H1 (cell line): ENCODE measurements around the gene LYAR. TPM values are rescaled to one million over a fixed set of nuclear protein-coding genes. Genes with fewer than 3 reads are reported as not detected.
A peak's percentile ranks its signal among the peaks of the same experiment; 100 is the strongest.

Experiments
- BCL11A ChIP-seq, 2 experiments: IDR thresholded peaks; one replicate each; pipeline ENCODE4 v1.6.1; 2011; ENCODE audit warnings: low read depth in 2 of 2, low read length in 2 of 2, mild to moderate bottlenecking in 2 of 2
- CBX5 ChIP-seq: fragments of 300-800, 300-1000 bp; sonication (generic); IDR thresholded peaks from 2 replicates; pipeline ENCODE4 v1.7.1; 2016; ENCODE audit warnings: antibody characterized with exemption, low read length, low read depth
- CHD1 ChIP-seq: IDR thresholded peaks from 2 replicates; pipeline ENCODE4 v1.6.1; 2012; ENCODE audit warnings: low read depth, low read length, improper control_type of control experiment
- CREB1 ChIP-seq: IDR thresholded peaks from 2 replicates; pipeline ENCODE4 v1.6.1; 2012; ENCODE audit warnings: inconsistent platforms
- EGR1 ChIP-seq: IDR thresholded peaks from 2 replicates; pipeline ENCODE4 v1.6.1; 2011; ENCODE audit warnings: low read depth, low read length, borderline replicate concordance
- EZH2 ChIP-seq: fragments of 200-600 bp; sonication (generic); IDR thresholded peaks from 2 replicates; pipeline ENCODE4 v1.7.1; 2012; ENCODE audit warnings: low read depth, mild to moderate bottlenecking, moderate library complexity, low read length, inconsistent platforms; ENCODE audit not compliant: severe bottlenecking
- FOSL1 ChIP-seq: IDR thresholded peaks from 2 replicates; pipeline ENCODE4 v1.6.1; 2011; ENCODE audit warnings: mild to moderate bottlenecking, low read depth, low read length, moderate library complexity; ENCODE audit not compliant: insufficient read depth
- GTF2F1 ChIP-seq: IDR thresholded peaks from 2 replicates; pipeline ENCODE4 v1.6.1; 2012; ENCODE audit warnings: low read depth, low read length, improper control_type of control experiment, borderline replicate concordance
- KDM1A ChIP-seq: fragments of 200-600, 300-600 bp; sonication (generic); IDR thresholded peaks from 2 replicates; pipeline ENCODE4 v1.7.1; 2016; ENCODE audit warnings: mild to moderate bottlenecking, low read length, borderline replicate concordance
- KDM5A ChIP-seq: fragments of 200-600 bp; IDR thresholded peaks from 2 replicates; pipeline ENCODE4 v1.7.1; 2012; ENCODE audit warnings: mild to moderate bottlenecking, low read length, inconsistent platforms, mixed read lengths
- NANOG ChIP-seq: IDR thresholded peaks from 2 replicates; pipeline ENCODE4 v1.6.1; 2011; ENCODE audit warnings: low read length, low read depth, mild to moderate bottlenecking, inconsistent platforms; ENCODE audit not compliant: insufficient read depth, poor library complexity, severe bottlenecking
- NRF1 ChIP-seq: IDR thresholded peaks from 2 replicates; pipeline ENCODE4 v1.6.1; 2011; ENCODE audit warnings: mild to moderate bottlenecking, low read depth, low read length, improper control_type of control experiment
- POU5F1 ChIP-seq: IDR thresholded peaks from 2 replicates; pipeline ENCODE4 v1.6.1; 2011; ENCODE audit warnings: low read depth, mild to moderate bottlenecking, low read length, moderate library complexity
- RAD21 ChIP-seq, 2 experiments: IDR thresholded peaks in 1 of 2; conservative IDR thresholded peaks in 1 of 2; 2 replicates each; pipeline ENCODE4 v1.6.1; 2011; ENCODE audit warnings: low read depth in 2 of 2, low read length in 2 of 2, improper control_type of control experiment in 1 of 2, inconsistent platforms in 1 of 2, mild to moderate bottlenecking in 1 of 2, moderate library complexity in 1 of 2
- RFX5 ChIP-seq: IDR thresholded peaks from 2 replicates; pipeline ENCODE4 v1.6.1; 2011; ENCODE audit warnings: low read depth, low read length, improper control_type of control experiment, borderline replicate concordance
- SIN3A ChIP-seq, 2 experiments: IDR thresholded peaks in 1 of 2; conservative IDR thresholded peaks in 1 of 2; 2 replicates each; pipeline ENCODE4 v1.6.1; 2011 to 2012; ENCODE audit warnings: low read length in 2 of 2, improper control_type of control experiment in 1 of 2, low read depth in 1 of 2, mild to moderate bottlenecking in 1 of 2
- SIX5 ChIP-seq: IDR thresholded peaks from 2 replicates; pipeline ENCODE4 v1.6.1; 2011; ENCODE audit warnings: mild to moderate bottlenecking, low read depth, low read length
- SRF ChIP-seq: IDR thresholded peaks from 2 replicates; pipeline ENCODE4 v1.6.1; 2011; ENCODE audit warnings: mild to moderate bottlenecking, low read depth, low read length, moderate library complexity
- TBP ChIP-seq: IDR thresholded peaks from 2 replicates; pipeline ENCODE4 v1.6.1; 2011; ENCODE audit warnings: low read depth, low read length, improper control_type of control experiment
- polyA plus RNA-seq, 7 experiments: library from polyadenylated mRNA; depleted of rRNA in 3 of 7; stranded (reverse) in 5 of 7; unstranded in 2 of 7; fragments of >200 nt in 5 of 7; fragments of 200-250 nt in 2 of 7; gene quantifications; 1 replicate in 5 of 7; 2 replicates in 1 of 7; 4 replicates in 1 of 7; pipeline versions ENCODE4 v1.2.1 to v1.2.3, GENCODE V29; 2011 to 2013; ENCODE audit warnings: missing spikeins in 2 of 7, mixed read lengths in 2 of 7
- total RNA-seq: library from RNA; stranded (reverse); fragmentation: NEBNext Ultra II Directional; extraction: Animal tissue kit (Norgen Biotek cat#: 25700); gene quantifications from 2 replicates; pipeline ENCODE4 v1.2.1, GENCODE V29; 2021
- TF ChIP-seq, protein P1 (sequence below): IDR thresholded peaks from 2 replicates; pipeline ENCODE4 v1.6.1; 2012; ENCODE audit warnings: low read length, inconsistent platforms
- TF ChIP-seq, protein P2 (sequence below): IDR thresholded peaks from 2 replicates; pipeline ENCODE4 v1.6.1; 2011; ENCODE audit warnings: low read depth, mild to moderate bottlenecking, low read length; ENCODE audit not compliant: insufficient read depth

The LYAR gene
- total and polyA plus RNA-seq, 2 of the 8 experiments (the other 6 are each of a cell fraction or from before 2014, with no cell fraction given) = 6.5 to 46.9 TPM

DNA sequence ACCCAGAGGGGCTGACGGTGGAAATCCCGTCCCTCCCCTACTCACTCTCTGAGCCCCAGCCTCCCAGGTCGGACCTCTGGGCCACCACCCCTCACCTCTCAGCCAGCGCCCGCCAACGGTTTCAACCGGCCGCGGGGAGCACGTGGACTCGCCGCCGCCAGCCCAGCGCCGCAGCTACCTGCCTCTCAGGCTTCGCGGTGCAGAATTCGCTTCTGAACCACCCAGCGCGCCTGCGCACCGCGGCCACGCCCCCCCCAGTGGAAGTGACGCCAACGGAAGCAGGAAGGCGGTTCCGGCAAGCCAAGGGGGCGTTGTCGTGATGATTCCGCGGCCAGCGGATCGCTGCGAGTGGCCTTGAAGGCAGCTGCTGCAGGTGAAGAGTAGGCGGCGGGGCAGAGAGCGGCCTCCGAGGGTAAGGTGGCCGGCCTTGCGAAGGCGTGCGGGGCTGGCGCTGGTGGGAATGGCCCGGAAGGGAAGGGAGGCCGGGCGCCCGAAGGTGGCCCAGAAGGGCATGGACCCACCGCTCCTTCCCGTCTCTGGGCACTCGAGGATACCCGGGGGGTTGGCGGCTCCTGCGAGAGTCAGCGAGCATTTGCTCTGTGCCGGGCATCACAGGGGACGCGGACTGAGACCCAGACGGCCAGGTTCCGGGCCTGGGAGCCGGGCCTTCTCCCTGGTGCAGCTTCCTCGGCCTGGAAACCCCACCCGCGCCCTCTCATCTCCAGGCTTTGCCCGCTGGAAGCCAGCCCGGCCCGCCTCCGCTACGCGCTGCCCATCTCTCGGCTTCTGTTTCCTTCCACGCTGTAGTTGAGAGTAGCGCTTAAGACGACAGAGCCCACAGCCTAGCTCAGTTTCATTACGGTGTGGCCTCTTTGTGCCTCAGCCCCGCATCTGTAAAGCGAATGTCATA is at the start of gene LYAR, which contains the start of gene ZBTB49 (continued):
- TF ChIP-seq SIX5 (no peak), EGR1 (no peak), EZH2 (no peak), KDM1A (no peak), NANOG (peak; percentile 6), TBP (peak; percentile 72), SIN3A (conservative IDR thresholded peaks at IDR 0.05 in 1 of 2, IDR thresholded peaks at IDR 0.05 in 1 of 2; ENCODE audit: low read depth in 1 of 2, low read length in 2 of 2) (peak; percentile 19 to 89; a peak in 2 of 4 replicates), RAD21 (IDR thresholded peaks at IDR 0.05 in 1 of 2, conservative IDR thresholded peaks at IDR 0.05 in 1 of 2; ENCODE audit: low read depth in 2 of 2, low read length in 2 of 2) (0 out of 4 replicates have a peak, but pooled peaks of 1 of the 2 experiments have one; percentile 1), BCL11A (IDR thresholded peaks at IDR 0.05; ENCODE audit: low read depth in 2 of 2, low read length in 2 of 2) (no peak), NRF1 (peak; percentile 85), CHD1 (no peak), GTF2F1 (no peak), FOSL1 (no peak), SRF (no peak), CREB1 (peak; percentile 85), KDM5A (0 out of 2 replicates have a peak, but pooled peaks have one; percentile 15), POU5F1 (no peak), RFX5 (no peak), CBX5 (no peak)
- TF ChIP-seq, protein P1, sequence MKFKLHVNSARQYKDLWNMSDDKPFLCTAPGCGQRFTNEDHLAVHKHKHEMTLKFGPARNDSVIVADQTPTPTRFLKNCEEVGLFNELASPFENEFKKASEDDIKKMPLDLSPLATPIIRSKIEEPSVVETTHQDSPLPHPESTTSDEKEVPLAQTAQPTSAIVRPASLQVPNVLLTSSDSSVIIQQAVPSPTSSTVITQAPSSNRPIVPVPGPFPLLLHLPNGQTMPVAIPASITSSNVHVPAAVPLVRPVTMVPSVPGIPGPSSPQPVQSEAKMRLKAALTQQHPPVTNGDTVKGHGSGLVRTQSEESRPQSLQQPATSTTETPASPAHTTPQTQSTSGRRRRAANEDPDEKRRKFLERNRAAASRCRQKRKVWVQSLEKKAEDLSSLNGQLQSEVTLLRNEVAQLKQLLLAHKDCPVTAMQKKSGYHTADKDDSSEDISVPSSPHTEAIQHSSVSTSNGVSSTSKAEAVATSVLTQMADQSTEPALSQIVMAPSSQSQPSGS = no peak
- TF ChIP-seq, protein P2, sequence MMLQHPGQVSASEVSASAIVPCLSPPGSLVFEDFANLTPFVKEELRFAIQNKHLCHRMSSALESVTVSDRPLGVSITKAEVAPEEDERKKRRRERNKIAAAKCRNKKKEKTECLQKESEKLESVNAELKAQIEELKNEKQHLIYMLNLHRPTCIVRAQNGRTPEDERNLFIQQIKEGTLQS = no peak
